Tongue (tissue), 2 donors: ENCODE results near the gene COQ8B. TPM values are rescaled to one million over a fixed set of nuclear protein-coding genes. Genes with fewer than 3 reads are reported as not detected.
A peak's percentile ranks its signal among the peaks of the same experiment; 100 is the strongest.
"Not testable (repeated sequence)": the region's sequence is repeated elsewhere in the genome, so short reads cannot be mapped to it uniquely, and the experiment has no call there.

Source experiments
- DNase-seq: peaks from one replicate; pipeline ENCODE4 v3.0.0-alpha.2; 2015
- total RNA-seq: library from RNA; depleted of rRNA; stranded (reverse); fragments of >200 nt; gene quantifications from one replicate; pipeline ENCODE4 v1.2.3, GENCODE V29; 2014

COQ8B gene
- 41.4 TPM for total RNA-seq

DNA sequence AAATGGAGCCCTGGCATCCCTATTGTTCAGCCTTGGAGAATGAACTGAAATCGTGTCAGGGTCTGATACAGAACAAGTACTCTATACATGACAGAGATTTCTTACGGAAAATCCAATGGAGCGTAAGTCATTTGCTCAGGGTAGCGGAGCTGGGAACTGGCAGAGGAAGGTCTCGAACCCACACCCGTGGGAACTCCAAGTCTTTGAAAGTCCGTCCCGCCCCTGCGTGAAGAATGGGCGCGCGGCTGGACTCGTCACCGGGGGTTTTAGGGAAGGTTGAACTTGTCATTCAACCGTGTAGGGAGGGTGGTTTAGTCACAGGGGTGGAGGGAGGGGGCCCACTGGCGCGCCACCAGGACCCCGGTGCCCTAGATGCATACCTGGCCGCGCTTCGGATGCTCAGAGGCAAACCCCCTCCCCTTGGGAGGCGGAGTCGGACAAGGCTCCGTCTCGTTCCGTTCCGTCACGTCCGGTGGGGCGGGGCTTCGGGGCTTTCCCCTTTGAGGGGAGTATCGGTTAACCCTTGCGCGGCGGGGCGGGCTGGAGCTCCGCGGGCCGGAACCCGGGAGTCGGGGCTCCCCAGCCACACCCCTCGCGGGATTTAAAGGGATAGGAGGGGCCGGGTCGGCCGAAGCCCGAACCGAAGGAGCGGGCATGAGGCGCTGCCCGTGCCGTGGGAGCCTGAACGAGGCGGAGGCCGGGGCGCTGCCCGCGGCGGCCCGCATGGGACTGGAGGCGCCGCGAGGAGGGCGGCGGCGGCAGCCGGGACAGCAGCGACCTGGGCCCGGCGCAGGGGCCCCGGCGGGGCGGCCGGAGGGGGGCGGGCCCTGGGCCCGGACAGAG, at the start of gene COQ8B, which contains the start of gene ITPKC:
TSS of gene COQ8B (minus strand) at position 405 of the 843 bp plus-strand sequence. CDS start 2,254 bp downstream, outside the sequence.
TSS of gene ITPKC (plus strand) at position 631 of the 843 bp plus-strand sequence. CDS start at position 655, 24 bp downstream.
- peak; percentile 100 for DNase-seq

DNA sequence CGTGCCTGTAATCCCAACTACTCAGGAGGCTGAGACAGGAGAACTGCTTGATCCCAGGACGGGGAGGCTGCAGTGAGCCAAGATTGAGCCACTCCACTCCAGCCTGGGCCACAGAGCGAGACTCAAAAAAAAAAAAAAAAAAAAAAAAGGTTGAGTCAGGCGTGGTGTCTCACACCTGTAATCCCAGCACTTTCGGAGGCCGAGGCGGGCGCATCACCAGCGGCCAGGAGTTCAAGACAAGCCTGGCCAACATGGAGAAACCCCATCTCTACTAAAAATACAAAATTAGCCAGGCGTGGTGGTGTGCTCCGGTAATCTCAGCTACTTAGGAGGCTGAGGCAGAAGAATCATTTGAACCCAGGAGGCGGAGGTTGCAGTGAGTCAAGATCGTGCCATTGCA, 49.7 kb upstream of the COQ8B start:
- not testable (repeated sequence) for DNase-seq

DNA sequence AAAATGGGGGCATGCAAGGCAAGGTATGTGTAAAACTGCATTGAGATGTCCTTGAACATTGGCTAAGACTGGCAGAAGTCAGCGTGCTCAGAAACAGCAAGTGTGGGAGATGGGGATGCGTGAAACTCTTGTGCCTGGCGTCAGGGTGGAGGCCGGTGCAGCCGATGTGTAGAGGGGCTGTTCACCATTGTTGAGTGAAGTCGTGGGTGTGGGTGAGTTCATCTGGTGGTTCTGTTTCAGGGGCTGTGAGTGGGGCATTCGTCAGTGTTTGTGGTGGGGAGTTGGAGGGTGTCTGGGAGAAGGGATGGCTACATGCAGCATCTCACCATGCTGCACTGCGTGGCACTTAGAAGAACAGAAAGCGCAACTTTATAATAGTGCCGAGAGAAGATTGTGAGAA, 47.3 kb upstream of the COQ8B start:
- DNase-seq: no peak

DNA sequence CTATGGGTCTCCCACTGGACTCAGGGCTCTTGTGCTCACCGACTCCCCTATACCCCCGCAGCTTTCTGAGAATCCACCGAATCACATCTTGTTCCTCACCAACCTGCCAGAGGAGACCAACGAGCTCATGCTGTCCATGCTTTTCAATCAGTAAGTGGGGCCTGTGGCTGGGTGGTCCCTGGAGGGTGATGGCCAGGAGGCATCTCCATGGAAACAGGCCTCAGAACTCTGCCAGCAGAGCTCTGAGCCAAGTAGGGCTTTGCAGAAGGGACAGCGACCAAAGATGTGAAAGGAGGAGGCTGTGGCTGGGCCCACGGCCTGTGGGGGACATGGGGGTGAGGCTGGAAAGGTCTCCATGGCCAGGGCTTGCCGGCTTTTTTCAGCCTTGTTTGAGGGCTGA, 46.8 kb upstream of the COQ8B start:
- no peak for DNase-seq

DNA sequence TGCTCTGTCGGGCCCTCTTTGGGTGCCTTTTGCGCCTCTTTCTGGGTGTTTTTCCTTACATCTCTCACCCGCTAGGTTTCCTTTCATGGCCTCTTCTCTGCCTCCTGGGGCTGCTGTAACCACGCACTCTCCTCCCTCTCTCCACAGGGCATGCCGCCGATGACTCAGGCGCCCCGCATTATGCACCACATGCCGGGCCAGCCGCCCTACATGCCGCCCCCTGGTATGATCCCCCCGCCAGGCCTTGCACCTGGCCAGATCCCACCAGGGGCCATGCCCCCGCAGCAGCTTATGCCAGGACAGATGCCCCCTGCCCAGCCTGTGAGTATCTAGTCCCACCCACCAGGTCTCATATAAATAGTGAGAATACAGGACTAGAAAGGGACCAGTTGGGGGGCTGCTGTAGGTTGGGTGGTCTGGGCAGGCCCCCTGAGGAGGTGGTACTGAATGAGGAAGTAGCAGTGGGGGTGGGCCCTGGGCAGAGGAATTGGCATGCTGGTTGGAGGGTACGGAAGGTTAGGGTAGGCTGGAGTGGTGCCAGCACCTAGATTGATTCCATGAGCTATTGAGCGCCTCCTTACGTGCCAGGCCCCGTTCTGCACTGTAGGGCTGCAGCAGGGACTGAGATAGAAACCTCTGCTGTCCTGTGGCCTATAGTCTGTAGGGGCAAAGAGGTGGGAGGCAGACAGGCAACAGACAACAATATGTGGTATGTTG, 46.2 kb upstream of the COQ8B start:
- no peak for DNase-seq

GRCh38 chr19:40759352-40759751, 42.7 kb upstream of the COQ8B start:
- DNase-seq: no peak

GRCh38 chr19:40758491-40758890, 41.8 kb upstream of the COQ8B start:
- DNase-seq: no peak

- DNase-seq: no peak
Measured at GRCh38 chr19:40756502-40757110, 39.9 kb upstream of the COQ8B start.

GRCh38 chr19:40755791-40756190, 39.1 kb upstream of the COQ8B start:
- DNase-seq: no peak

GRCh38 chr19:40755248-40755624, 38.5 kb upstream of the COQ8B start:
- no peak for DNase-seq

DNA sequence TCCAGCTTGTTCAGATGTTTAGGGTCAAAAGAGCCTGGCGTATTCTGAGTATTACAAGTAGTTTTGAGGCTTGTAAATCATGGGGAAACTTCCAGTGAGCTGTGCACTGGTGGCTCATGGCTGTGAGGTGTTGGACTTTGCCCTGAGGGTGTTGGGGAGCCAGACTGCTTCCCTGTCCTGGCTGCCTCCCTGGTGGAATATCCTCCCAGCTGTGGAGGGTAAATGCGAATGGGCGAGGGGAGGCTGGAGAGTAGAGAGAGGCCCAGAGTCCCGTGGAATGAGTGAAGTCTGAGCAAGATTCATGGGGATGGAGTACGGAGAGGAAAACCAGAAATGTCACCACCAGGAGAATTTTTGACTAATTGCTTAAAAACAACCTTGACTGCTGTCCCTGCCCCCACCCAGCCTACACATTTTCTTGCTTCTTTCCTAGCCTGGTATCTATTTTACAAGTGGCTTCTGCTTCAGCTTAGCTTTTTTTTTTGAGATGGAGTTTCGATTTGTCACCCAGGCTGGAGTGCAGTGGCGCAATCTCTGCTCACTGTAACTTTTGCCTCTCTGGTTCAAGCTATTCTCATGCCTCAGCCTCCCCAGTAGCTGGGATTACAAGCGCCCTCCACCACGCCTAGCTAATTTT, 38.0 kb upstream of the COQ8B start:
- no peak for DNase-seq

- DNase-seq: no peak
Measured at GRCh38 chr19:40752257-40752781, 35.6 kb upstream of the COQ8B start.

DNA sequence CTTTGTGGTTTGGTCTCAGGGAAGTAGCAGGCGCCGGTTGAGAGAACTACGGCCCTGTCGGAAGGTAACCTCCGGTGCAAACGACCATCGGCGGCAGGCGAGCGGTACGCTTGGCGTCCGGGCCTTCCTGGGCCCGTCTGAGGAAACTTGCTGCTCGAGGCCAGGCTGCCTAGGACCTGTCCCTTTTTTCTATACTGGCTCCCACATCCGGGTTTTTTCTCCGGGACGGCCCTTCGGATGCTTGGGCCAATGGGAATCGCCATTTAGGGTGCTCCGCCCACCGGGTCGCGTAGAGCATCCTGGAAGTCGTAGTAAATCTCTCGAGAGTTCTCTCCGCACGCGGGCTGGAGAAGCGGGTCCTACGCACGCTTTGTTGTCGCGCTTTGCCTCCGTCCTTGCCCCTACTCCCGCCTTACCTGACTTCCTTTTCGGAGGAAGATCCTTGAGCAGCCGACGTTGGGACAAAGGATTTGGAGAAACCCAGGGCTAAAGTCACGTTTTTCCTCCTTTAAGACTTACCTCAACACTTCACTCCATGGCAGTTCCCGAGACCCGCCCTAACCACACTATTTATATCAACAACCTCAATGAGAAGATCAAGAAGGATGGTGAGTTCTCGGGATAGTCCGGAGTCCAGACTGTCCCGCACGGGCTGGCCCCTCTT, 34.3 kb upstream of the COQ8B start, which contains the start of gene SNRPA:
TSS of gene SNRPA (plus strand) at position 330 of the 664 bp plus-strand sequence. CDS start at position 536, 206 bp downstream.
- peak; percentile 100 for DNase-seq

- peak; percentile 100 for DNase-seq
Measured at GRCh38 chr19:40750058-40750873, 33.6 kb upstream of the COQ8B start, which contains the start of gene ACTMAP. TSS of gene ACTMAP (minus strand) at chr19:40750477. CDS start at chr19:40749803, 674 bp downstream.

DNA sequence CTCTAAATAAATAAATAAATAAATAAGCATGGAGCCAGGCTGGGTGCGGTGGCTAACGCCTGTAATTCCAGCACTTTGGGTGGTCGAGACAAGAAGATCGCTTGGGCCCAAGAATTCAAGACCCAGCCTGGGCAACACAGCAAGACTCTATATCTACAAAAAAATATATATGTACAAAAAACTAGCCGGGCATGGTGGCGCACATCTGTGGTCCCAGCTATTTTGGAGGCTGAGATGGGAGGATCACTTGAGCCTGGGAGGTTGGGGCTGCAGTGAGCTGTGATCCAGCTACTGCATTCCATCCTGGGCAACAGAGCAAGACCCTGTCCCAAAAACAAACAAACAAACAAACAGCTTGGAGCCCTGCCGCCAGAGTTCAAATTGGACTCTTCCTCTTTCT, 30.9 kb upstream of the COQ8B start:
- DNase-seq: no peak

DNA sequence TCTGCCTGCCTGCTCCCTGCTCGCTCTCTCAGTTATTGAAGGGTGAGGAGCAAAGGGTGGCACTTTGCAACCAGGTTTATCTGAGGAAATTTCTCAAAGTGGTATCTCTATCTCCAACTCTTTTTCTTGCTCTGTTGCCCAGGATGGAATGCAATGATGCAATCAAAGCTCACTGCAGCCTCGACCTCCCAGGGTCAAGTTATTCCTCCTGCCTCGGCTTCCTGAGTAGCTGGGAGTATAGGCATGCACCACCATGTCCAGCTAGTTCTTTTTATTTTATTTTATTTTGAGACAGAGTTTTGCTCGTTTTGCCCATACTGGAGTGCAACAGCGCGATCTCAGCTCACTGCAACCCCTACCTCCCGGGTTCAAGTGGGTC, 28.7 kb upstream of the COQ8B start:
- no peak for DNase-seq

- DNase-seq: no peak
Measured at GRCh38 chr19:40744554-40745401, 28.1 kb upstream of the COQ8B start.

GRCh38 chr19:40743926-40744325, 27.2 kb upstream of the COQ8B start:
- DNase-seq: no peak

DNA sequence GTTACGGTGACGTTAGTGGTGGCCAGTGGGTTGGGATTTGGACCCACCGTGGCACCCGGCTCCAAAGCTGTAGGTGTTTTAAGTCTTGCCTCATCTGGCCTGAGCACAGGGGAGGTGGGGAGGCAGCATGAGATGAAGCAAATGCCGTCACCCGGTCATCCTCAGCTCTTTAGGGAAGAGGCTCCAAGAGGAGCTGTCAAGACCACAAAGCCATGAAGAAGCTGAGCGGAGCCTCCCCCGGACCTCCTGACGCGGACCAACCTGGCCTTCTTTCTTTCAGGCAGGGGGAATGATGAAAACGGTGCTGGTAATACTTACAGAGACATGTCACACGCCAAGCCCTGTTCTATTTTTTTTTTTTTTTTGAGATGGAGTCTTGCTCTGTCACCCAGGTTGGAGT, 26.2 kb upstream of the COQ8B start:
- no peak for DNase-seq

- DNase-seq: no peak
Measured at GRCh38 chr19:40742477-40742876, 25.8 kb upstream of the COQ8B start.
